Nephron (organoid): ENCODE measurements around the gene LZTS3.
"Not testable (repeated sequence)": the region's sequence is repeated elsewhere in the genome, so short reads cannot be mapped to it uniquely, and the experiment has no call there.

Experiments used
- H3K27ac Mint-ChIP-seq, 3 experiments: 2 replicates each; pipeline ENCODE4 v1.8.0; 2020; ENCODE audit warnings: mixed read lengths in 3 of 3, mild to moderate bottlenecking in 2 of 3, moderate library complexity in 1 of 3
- H3K27me3 Mint-ChIP-seq: 2 replicates; pipeline ENCODE4 v1.8.0; 2021; ENCODE audit warnings: low read depth, mild to moderate bottlenecking, moderate library complexity, mixed read lengths
- H3K36me3 Mint-ChIP-seq: 2 replicates; pipeline ENCODE4 v1.8.0; 2020; ENCODE audit warnings: low read depth, mixed read lengths
- H3K4me1 Mint-ChIP-seq: 2 replicates; pipeline ENCODE4 v1.8.0; 2020; ENCODE audit warnings: mixed read lengths
- H3K4me3 Mint-ChIP-seq, 3 experiments: 2 replicates each; pipeline ENCODE4 v1.8.0; 2020; ENCODE audit warnings: mild to moderate bottlenecking in 3 of 3, mixed read lengths in 3 of 3, moderate library complexity in 2 of 3
- H3K9me3 Mint-ChIP-seq: 2 replicates; pipeline ENCODE4 v1.8.0; 2020; ENCODE audit warnings: mixed read lengths
- TF ChIP-seq, protein P1 (sequence below), 3 experiments: fragments of 200-600 bp; sonication (generic); IDR thresholded peaks; one replicate each; pipeline ENCODE4 v1.5.0; 2021; ENCODE audit warnings: antibody characterized with exemption in 3 of 3; ENCODE audit not compliant: unreplicated experiment in 3 of 3

Gene LZTS3

DNA sequence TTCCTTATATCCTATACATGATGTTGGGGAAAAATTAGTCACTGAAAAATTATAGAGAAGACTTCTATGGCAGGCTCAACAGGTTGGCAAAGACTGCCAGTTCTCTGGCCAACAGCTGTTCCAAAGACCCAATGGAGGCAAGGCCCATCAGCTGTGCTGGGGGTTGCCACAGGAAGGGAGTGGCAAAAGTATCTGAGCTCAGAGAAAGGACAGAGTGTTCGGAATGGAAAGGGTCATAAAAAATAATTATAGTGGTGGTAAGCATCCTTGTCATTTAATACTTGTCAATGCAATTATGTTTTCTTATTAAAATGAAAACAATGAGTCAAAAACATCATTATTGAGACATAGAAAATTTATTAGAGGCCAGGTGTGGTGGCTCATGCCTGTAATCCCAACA is 49.8 kb downstream of the LZTS3 start:
- no peak overlapping the region for H3K27ac Mint-ChIP-seq
- peaks cover 76% of the 10 kb centered on the region for H3K36me3 Mint-ChIP-seq
- TF ChIP-seq, protein P1, sequence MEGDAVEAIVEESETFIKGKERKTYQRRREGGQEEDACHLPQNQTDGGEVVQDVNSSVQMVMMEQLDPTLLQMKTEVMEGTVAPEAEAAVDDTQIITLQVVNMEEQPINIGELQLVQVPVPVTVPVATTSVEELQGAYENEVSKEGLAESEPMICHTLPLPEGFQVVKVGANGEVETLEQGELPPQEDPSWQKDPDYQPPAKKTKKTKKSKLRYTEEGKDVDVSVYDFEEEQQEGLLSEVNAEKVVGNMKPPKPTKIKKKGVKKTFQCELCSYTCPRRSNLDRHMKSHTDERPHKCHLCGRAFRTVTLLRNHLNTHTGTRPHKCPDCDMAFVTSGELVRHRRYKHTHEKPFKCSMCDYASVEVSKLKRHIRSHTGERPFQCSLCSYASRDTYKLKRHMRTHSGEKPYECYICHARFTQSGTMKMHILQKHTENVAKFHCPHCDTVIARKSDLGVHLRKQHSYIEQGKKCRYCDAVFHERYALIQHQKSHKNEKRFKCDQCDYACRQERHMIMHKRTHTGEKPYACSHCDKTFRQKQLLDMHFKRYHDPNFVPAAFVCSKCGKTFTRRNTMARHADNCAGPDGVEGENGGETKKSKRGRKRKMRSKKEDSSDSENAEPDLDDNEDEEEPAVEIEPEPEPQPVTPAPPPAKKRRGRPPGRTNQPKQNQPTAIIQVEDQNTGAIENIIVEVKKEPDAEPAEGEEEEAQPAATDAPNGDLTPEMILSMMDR (IDR thresholded peaks at IDR 0.05; ENCODE audit: unreplicated experiment in 3 of 3) = no peak

GRCh38 chr20:3121955-3122610 is 51.3 kb downstream of the LZTS3 start:
- no peak overlapping the region for H3K27ac Mint-ChIP-seq
- H3K36me3 Mint-ChIP-seq = peaks cover 65% of the 10 kb centered on the region
- H3K27me3 Mint-ChIP-seq = no peaks in the 10 kb centered on the region
- no peak overlapping the region for H3K4me3 Mint-ChIP-seq
- TF ChIP-seq, protein P1 (IDR thresholded peaks at IDR 0.05; ENCODE audit: unreplicated experiment in 3 of 3) = no peak
- peaks cover 21% of the 10 kb centered on the region for H3K9me3 Mint-ChIP-seq
- no peaks in the 10 kb centered on the region for H3K4me1 Mint-ChIP-seq

More for the DNA sequence above, 49.8 kb downstream of the LZTS3 start:
- peaks cover 24% of the 10 kb centered on the region for H3K9me3 Mint-ChIP-seq
- no peak overlapping the region for H3K4me3 Mint-ChIP-seq
- H3K4me1 Mint-ChIP-seq = no peaks in the 10 kb centered on the region
- no peaks in the 10 kb centered on the region for H3K27me3 Mint-ChIP-seq

DNA sequence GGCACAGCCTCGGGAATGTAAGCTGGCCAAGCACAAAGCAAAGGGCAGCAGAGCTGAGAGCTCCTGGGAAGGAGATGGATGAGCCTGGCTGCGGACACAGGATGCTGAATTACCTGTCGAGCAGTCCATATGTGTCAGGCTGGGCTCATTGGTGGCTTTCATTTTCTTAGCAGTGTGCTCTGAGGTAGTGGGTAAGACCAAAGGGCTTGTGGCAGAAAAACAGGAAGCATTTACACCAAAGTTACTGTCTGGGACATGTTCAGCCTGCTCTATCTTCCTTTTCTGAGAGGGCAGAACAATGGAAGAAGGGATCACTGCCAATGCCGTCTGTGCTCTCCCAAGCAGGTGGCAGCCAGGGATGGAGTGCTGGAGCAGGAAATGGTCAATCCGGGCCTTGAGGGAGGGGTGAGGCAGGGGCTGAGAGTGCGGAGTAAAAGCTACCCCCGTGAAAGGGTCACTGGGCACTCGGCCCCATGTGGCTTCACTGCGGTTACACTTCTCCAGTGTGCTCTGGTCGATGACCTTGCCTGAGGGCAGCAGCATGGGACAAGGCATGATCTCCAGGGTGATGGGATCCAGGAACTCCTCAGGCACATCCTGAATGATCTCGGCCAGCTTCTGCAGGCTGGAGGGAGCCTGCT is 52.0 kb downstream of the LZTS3 start:
- peaks cover 64% of the 10 kb centered on the region for H3K36me3 Mint-ChIP-seq
- no peak overlapping the region for H3K4me3 Mint-ChIP-seq
- H3K27ac Mint-ChIP-seq = no peak overlapping the region
- TF ChIP-seq, protein P1 (IDR thresholded peaks at IDR 0.05; ENCODE audit: unreplicated experiment in 3 of 3) = no peak
- no peaks in the 10 kb centered on the region for H3K27me3 Mint-ChIP-seq
- H3K4me1 Mint-ChIP-seq = no peaks in the 10 kb centered on the region
- peaks cover 20% of the 10 kb centered on the region for H3K9me3 Mint-ChIP-seq

GRCh38 chr20:3119044-3119443 is 54.3 kb downstream of the LZTS3 start:
- H3K9me3 Mint-ChIP-seq = peaks cover 15% of the 10 kb centered on the region
- H3K36me3 Mint-ChIP-seq = peaks cover 56% of the 10 kb centered on the region
- no peaks in the 10 kb centered on the region for H3K27me3 Mint-ChIP-seq
- TF ChIP-seq, protein P1 (IDR thresholded peaks at IDR 0.05; ENCODE audit: unreplicated experiment in 3 of 3) = no peak
- H3K4me1 Mint-ChIP-seq = no peaks in the 10 kb centered on the region
- H3K4me3 Mint-ChIP-seq = no peak overlapping the region
- no peak overlapping the region for H3K27ac Mint-ChIP-seq

- not testable (repeated sequence) for H3K27ac Mint-ChIP-seq
Observed at GRCh38 chr20:3117839-3118379, 55.4 kb downstream of the LZTS3 start.

More at GRCh38 chr20:3117839-3118379, 55.4 kb downstream of the LZTS3 start:
- H3K4me3 Mint-ChIP-seq, H3K27me3 Mint-ChIP-seq, H3K4me1 Mint-ChIP-seq, H3K9me3 Mint-ChIP-seq: not testable (repeated sequence)
- TF ChIP-seq, protein P1 (IDR thresholded peaks at IDR 0.05; ENCODE audit: unreplicated experiment in 3 of 3) = peak; percentile 48 to 52 (median 48)
- peaks cover 49% of the 10 kb centered on the region for H3K36me3 Mint-ChIP-seq
